ELR (cell line): Measurements from ENCODE around the gene ENDOD1.
A peak's percentile ranks its signal among the peaks of the same experiment; 100 is the strongest.
"Not testable (repeated sequence)": the region's sequence is repeated elsewhere in the genome, so short reads cannot be mapped to it uniquely, and the experiment has no call there.

Source experiments
- DNase-seq: peaks from one replicate; pipeline ENCODE4 v3.0.0-alpha.2; 2015; ENCODE audit warnings: low read depth

Gene ENDOD1

DNA sequence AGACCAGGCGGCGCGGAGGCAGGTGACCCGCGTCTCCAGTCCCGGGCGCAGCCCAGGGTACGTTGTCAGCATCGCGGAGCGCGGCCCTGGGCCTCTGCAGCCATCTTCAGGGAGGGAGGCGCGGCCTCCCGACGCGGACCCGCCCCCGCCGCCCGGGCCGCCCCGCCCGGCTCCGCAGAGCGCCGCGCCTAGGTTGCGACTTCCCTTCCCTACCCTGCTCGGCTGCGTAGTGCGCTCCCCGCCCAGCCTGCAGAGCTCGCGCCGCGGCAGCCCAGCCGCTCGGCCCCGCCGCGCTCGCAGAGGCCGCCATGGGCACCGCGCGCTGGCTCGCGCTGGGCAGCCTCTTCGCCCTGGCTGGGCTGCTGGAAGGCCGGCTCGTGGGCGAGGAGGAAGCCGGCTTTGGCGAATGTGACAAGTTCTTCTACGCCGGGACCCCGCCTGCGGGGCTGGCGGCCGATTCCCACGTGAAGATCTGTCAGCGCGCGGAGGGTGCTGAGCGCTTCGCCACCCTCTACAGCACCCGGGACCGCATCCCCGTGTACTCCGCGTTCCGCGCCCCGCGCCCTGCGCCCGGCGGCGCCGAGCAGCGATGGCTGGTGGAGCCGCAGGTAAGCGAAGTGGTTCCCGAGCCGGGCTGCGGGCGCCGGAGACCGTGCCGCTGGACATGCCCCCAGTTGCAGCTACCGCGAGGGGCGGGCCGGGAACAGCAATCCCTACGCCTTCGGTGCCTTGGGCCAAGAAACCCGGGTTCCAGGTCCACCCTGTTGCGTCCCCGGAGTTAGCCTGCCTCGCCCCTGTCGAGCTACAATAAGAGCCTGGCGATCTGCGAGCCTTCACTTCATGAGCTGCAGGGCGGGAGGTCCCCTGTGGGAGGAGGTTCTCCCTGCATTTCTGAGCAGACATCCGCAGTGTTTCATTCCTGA is at the start of gene ENDOD1:
Gene ENDOD1, plus strand, starts transcription at position 227 of the 923 bp plus-strand sequence. Its CDS starts 82 bp downstream, at position 309.
- DNase-seq = peak; percentile 88

DNA sequence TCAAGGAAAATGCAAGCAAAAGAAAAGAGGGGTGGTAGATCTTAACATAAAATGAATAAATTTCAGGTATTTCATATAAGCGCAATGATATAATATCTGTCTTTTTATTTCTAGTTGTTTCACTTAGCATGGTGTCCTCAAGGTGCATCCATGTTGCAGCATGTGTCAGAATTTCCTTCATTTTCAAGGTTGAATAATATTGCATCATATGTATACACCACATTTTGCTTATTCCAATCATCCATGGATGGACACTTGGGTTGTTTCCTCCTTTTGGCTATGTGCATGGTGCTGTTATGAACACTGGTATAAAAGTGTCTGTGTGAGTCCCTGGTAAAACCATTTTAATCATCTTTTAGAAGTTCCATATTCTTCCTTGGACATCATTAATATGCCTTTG is 47.4 kb upstream of the ENDOD1 start:
- no peak for DNase-seq

DNA sequence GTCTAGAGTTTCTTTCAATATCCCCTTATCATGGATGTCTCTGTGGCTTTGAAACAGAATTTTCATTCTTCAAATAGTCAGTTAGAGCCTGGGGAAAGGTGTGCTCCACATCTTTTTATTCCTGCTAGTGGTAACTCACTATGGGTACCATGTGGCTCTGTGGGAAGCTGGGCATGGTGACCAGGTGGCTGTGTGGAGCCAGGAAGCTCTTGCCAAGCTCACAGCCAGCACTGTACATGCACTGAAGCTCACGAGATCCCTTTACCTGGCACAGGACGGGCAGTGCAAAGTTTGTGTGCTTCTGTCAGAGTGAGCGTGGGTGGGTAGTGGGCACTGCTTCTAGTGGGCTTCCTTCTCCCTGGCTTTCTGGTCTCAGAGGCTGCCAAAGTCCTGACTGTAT is 46.7 kb upstream of the ENDOD1 start:
- DNase-seq = no peak

GRCh38 chr11:95044010-95044409 is 45.6 kb upstream of the ENDOD1 start:
- DNase-seq = no peak

- DNase-seq = no peak
Measured at GRCh38 chr11:95045812-95046211, 43.8 kb upstream of the ENDOD1 start.

- not testable (repeated sequence) for DNase-seq
Measured at GRCh38 chr11:95049122-95049521, 40.5 kb upstream of the ENDOD1 start, which contains the start of gene KDM4F. KDM4F (plus strand) TSS chr11:95049422.

DNA sequence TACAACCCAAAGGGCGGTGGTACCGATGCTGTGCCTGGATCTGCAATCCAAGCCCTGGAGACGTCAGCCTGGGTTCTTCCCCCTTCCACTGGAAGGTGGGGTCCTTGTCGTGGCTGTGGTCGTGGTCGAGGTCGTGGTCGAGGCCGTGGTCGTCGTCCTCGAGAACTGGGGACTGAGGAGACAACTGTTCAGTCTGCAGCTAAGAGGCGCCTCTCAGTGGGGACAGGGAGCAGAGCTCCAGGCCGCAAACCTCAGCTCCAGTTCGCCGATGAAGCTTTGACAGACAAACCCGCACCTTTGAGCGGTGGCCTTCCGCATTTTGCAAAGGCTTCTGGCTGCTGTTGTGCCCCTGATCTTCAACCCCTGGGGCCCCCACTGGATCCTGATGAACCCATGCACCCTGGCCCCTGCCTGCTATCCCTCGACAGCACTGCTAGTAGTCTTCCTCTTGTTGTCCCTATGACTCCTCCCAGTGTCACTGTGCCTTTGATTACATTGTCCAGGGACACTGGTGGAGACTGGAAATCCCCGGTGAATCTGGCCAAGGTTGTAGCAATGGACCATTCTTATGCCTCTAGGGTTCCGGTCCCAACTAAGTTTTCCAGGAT is 38.9 kb upstream of the ENDOD1 start:
- no peak for DNase-seq

DNA sequence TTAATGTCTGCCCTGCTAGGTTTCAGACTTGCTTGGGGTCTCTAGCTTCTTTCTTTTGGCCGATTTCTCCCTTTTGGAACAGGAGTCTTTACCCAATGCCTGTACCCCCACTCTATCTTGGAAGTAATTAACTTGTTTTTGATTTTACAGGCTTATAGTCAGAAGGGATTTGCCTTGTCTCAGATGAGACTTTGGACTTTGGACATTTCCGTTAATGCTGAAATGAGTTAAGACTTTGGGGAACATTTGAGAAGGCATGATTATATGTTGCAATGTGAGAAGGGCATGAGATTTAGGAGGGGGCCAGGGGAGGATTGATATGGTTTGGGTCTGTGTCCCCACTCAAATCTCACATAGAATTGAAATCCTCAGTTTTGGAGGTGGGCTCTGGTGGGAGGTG is 35.3 kb upstream of the ENDOD1 start:
- DNase-seq = no peak

GRCh38 chr11:95055283-95055897 is 34.3 kb upstream of the ENDOD1 start:
- no peak for DNase-seq

DNA sequence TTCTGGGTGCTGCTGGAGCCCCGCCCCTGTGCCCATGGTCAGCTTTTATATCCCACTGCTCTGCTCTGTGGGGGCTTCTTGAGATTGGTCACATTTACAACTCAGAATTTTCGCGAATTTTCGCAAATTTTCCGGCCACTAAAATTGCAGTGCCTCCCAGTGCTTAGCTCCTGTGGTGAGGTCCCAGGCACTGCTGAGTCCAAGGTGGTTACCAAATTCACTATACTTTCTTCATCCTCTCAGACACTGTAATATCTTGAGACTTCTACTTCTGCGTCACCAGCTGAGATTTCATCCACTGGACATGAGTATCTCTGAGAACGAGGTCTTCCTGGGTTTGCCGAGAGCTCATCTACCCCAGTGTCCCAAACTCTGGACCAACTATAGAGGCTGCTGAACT is 31.7 kb upstream of the ENDOD1 start:
- no peak for DNase-seq

GRCh38 chr11:95058621-95059020 is 31.0 kb upstream of the ENDOD1 start:
- no peak for DNase-seq

DNA sequence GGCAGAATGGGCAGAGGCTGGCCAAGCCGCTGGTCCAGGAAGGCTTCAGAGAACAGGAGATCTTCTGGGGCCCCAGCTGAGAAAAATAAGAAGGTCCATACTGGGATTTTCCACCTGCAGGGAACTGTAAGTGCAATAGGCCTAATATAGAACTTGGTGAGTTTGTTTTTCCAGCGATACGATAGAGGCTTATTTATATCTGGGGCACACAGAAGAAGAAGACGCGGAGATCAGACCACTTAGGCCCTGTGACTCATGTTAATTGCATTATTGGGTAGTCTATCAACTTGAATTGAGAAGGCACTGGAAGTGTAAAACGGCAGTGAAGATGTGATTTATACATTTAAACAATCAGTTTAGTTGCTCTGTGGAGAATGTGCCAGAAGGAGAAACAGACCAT is 30.6 kb upstream of the ENDOD1 start:
- DNase-seq = no peak

DNA sequence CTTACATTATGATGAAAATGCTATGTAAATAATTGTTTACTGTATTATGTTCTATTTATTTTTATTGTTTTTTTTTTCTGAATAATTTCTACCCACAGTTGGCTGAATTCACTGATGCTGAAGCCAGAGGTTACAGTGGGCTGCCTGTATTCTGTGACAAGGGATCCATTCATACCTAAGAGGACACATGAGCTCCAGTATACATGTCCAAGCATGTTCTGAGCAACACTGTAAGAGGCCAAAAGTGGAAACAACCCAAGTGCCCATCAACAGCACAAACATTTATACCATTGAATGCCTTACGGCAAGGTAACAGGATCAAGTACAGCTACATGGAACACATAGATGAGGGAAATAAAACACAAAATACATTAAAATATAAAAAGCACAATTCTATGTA is 24.3 kb upstream of the ENDOD1 start:
- DNase-seq = no peak

- no peak for DNase-seq
Measured at GRCh38 chr11:95066716-95067038, 23.0 kb upstream of the ENDOD1 start, which contains the start of gene SRSF8. SRSF8 (plus strand) TSS chr11:95066919; CDS start chr11:95067227, 308 bp downstream.

- DNase-seq = peak; percentile 82
Measured at GRCh38 chr11:95067039-95067840, 22.4 kb upstream of the ENDOD1 start.

DNA sequence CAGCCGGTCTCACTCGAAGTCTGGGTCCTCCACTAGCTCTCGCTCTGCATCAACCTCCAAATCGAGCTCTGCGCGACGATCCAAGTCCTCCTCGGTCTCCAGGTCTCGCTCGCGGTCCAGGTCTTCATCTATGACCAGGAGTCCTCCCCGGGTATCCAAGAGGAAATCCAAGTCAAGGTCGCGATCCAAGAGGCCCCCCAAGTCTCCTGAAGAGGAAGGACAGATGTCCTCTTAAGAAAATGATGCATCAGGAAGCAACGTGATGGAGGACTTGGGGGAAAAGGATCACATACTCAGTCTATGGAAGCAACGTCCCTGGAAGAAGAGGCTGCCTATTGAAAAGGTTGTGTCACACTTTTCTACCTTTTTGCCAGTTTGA is 21.8 kb upstream of the ENDOD1 start:
- DNase-seq = no peak

DNA sequence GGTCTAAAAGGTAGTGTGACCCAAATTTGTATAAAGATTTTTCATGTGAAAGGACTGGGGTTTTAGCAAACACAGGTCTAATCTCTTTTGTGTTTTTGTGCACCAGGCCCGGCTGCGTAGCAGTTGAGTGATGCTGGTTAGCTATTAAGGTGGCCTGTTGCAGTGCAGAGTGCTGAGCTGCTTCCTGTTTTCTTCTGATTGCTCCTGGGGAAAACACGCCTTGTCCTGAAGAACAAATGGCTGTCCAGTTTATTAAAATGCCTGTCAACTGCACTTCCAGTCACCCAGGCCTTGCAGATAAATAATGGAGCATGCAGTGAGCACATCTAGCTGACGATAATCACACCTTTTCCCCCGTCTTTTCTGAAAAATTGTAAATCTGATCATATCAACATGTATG is 21.1 kb upstream of the ENDOD1 start:
- peak; percentile 94 for DNase-seq

DNA sequence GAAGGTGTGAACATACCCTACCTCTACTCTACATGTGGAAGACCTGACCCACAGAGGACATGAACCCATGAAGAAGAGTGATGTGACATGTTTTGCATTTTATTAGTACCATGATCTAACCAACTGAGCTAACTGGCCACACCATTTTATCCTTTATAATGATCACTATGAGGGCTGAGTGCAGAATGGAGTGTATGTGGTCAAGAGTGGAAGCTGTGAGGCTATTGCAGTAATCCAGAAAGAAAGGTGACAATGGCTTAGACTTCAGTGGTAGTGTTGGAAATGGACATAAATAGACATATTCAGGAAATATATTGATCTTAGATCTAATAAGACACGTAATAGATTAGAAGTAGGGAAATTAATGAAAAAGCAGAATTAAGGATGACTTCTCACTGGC is 19.2 kb upstream of the ENDOD1 start:
- no peak for DNase-seq

DNA sequence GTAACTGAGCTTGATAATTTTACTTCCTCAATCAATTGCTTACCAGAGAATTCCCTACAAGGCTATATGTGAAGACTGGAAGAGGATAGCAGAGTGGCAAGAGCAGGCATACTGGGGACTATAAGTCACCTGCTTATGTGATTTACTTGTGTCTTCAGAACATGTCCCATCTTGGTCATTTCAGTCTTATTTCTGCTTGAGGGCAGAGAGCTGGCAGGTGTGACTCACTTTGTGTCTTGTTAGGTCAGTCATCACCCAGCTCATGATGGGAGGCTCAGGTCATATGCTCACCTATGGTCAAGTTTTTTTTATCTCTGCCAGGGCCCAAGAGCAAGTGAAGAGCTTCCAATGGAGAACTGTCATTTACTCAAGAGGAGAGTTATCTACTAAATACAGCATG is 16.7 kb upstream of the ENDOD1 start:
- no peak for DNase-seq

- DNase-seq = no peak
Measured at GRCh38 chr11:95074792-95075563, 14.7 kb upstream of the ENDOD1 start.

DNA sequence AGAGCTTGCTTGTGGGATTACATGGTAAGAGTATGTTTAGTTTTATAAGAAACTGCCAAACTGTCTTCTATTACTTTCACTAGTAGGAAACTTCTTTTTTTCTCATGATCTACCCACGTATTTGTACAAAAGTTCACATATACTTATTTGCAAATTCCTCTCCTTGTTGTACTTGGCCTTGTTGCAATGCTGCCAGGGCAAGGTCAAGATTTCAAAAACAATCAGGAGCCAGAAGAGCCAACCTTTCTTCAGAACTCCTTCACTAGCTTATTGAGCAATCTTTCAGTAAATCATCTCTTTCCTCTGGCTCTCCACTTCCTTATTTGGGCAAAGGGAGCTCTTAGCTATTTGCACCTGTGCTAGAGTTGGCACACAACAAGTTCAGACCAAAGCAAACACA is 13.2 kb upstream of the ENDOD1 start:
- no peak for DNase-seq
